RWPE1 (cell line): Measurements from ENCODE around the gene ETNK1.

ENCODE experiments used
- CTCF ChIA-PET: fragments of 350-600 bp; sonication (Branson Sonifier 250); formaldehyde crosslinking; extraction: SDS; loops from one replicate; lab custom pipeline; 2021; lab: Yijun Ruan, JAX
- POLR2A ChIA-PET: fragments of 400-600 bp; formaldehyde crosslinking; extraction: SDS; loops from one replicate; lab custom pipeline; 2020; ENCODE audit warnings: antibody characterized with exemption; ENCODE audit not compliant: low non-redundant PET; lab: Yijun Ruan, JAX
- DNase-seq: peaks from one replicate; pipeline ENCODE4 v3.0.0; 2012; ENCODE audit warnings: low spot score
- H3K27ac ChIP-seq: fragments of 450-650 bp; 2 replicates; pipeline ENCODE4 v1.5.1; 2017
- TF ChIP-seq, protein P1 (sequence below): fragments of 450-650 bp; conservative IDR thresholded peaks from 2 replicates; pipeline ENCODE4 v1.5.1; 2017; ENCODE audit warnings: low read depth, mild to moderate bottlenecking

Gene ETNK1

DNA sequence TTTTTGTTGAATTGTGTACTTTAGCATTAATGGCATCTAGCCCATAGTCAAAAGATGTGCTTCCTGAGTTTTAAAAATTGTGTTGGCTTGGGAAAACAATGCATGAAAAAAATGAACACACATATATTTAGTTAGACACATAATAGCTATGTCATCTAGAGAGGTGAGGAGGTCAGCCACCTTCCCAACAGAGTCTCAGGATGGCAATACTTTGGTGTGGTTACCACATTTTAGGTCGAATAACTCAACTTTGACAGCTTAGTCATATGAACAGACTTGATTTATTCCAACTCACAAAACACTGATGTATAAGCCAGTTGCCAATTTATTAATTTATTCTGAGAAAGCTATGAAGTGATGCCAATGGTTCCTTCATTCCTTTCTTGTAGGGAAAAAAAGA lies 114.0 kb downstream of the ETNK1 start:
- ChIA-PET POLR2A (no interaction called here), CTCF (no interaction called here)
- H3K27ac ChIP-seq = no peak overlapping the region
- TF ChIP-seq, protein P1, sequence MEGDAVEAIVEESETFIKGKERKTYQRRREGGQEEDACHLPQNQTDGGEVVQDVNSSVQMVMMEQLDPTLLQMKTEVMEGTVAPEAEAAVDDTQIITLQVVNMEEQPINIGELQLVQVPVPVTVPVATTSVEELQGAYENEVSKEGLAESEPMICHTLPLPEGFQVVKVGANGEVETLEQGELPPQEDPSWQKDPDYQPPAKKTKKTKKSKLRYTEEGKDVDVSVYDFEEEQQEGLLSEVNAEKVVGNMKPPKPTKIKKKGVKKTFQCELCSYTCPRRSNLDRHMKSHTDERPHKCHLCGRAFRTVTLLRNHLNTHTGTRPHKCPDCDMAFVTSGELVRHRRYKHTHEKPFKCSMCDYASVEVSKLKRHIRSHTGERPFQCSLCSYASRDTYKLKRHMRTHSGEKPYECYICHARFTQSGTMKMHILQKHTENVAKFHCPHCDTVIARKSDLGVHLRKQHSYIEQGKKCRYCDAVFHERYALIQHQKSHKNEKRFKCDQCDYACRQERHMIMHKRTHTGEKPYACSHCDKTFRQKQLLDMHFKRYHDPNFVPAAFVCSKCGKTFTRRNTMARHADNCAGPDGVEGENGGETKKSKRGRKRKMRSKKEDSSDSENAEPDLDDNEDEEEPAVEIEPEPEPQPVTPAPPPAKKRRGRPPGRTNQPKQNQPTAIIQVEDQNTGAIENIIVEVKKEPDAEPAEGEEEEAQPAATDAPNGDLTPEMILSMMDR = no peak
- no peak for DNase-seq
